Glutamatergic neuron (in vitro differentiated cells): ENCODE results near the gene DUSP2. TPM values are rescaled to one million over a fixed set of nuclear protein-coding genes. Genes with fewer than 3 reads are reported as not detected.

Experiments used
- DNase-seq: peaks from one replicate; pipeline ENCODE4 v3.0.0; 2022
- H3K27ac Mint-ChIP-seq: one replicate; pipeline ENCODE4 v1.8.0; 2020; ENCODE audit warnings: mild to moderate bottlenecking, mixed read lengths, inconsistent platforms; ENCODE audit not compliant: unreplicated experiment
- H3K27me3 Mint-ChIP-seq: one replicate; pipeline ENCODE4 v1.8.0; 2020; ENCODE audit warnings: mild to moderate bottlenecking, moderate library complexity, mixed read lengths, inconsistent platforms; ENCODE audit not compliant: unreplicated experiment
- H3K36me3 Mint-ChIP-seq: one replicate; pipeline ENCODE4 v1.8.0; 2020; ENCODE audit warnings: mild to moderate bottlenecking, mixed read lengths, inconsistent platforms; ENCODE audit not compliant: unreplicated experiment
- H3K4me1 Mint-ChIP-seq: one replicate; pipeline ENCODE4 v1.8.0; 2020; ENCODE audit warnings: mild to moderate bottlenecking, low read depth, mixed read lengths, inconsistent platforms; ENCODE audit not compliant: unreplicated experiment
- H3K4me3 Mint-ChIP-seq: one replicate; pipeline ENCODE4 v1.8.0; 2020; ENCODE audit warnings: mild to moderate bottlenecking, mixed read lengths, inconsistent platforms; ENCODE audit not compliant: unreplicated experiment
- H3K9me3 Mint-ChIP-seq: one replicate; pipeline ENCODE4 v1.8.0; 2020; ENCODE audit warnings: mild to moderate bottlenecking, moderate library complexity, mixed read lengths, inconsistent platforms; ENCODE audit not compliant: unreplicated experiment
- CTCF ChIP-seq: fragments of 200-600 bp; sonication (generic); IDR thresholded peaks from one replicate; pipeline ENCODE4 v1.5.0; 2021; ENCODE audit not compliant: partially characterized antibody, unreplicated experiment
- long read RNA-seq: library from polyadenylated mRNA; unstranded; transcript quantifications from one replicate; pipeline ENCODE4 v2.0.0, GENCODE V29; 2020; ENCODE audit not compliant: unreplicated experiment
- total RNA-seq: library from RNA; stranded (reverse); fragmentation: NEBNext Ultra II Directional; extraction: Animal tissue kit (Norgen Biotek cat#: 25700); gene quantifications from one replicate; pipeline ENCODE4 v1.2.1, GENCODE V29; 2021; ENCODE audit not compliant: unreplicated experiment

The DUSP2 gene, protein sequence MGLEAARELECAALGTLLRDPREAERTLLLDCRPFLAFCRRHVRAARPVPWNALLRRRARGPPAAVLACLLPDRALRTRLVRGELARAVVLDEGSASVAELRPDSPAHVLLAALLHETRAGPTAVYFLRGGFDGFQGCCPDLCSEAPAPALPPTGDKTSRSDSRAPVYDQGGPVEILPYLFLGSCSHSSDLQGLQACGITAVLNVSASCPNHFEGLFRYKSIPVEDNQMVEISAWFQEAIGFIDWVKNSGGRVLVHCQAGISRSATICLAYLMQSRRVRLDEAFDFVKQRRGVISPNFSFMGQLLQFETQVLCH
- total RNA-seq: 0.34 TPM
- long read RNA-seq, partial matches to known transcripts: 0 of 1 reads
- long read RNA-seq, other reads (novel, unspliced or antisense): 0 of 1 reads

- H3K36me3 Mint-ChIP-seq: no peaks in the 10 kb centered on the region
- no peak for TF ChIP-seq CTCF
Observed at GRCh38 chr2:96145036-96145847, at the start of gene DUSP2. Gene DUSP2, minus strand, starts transcription at chr2:96145440. Its CDS starts 86 bp downstream, at chr2:96145354.

GRCh38 chr2:96191937-96192670, 46.9 kb upstream of the DUSP2 start:
- H3K27me3 Mint-ChIP-seq: peaks cover 1% of the 10 kb centered on the region
- H3K9me3 Mint-ChIP-seq: no peaks in the 10 kb centered on the region
- no peaks in the 10 kb centered on the region for H3K4me1 Mint-ChIP-seq
- no peak for DNase-seq
- H3K4me3 Mint-ChIP-seq: no peak overlapping the region
- no peak for TF ChIP-seq CTCF
- H3K36me3 Mint-ChIP-seq: no peaks in the 10 kb centered on the region
- H3K27ac Mint-ChIP-seq: peak overlapping the region; percentile 2

More at GRCh38 chr2:96145036-96145847, at the start of gene DUSP2:
- Mint-ChIP-seq H3K27ac (no peak within 1 kb of the TSS), H3K4me3 (peak within 1 kb of the TSS; percentile 72), H3K4me1 (peaks cover 11% of the 10 kb centered on the region), H3K27me3 (peaks cover 9% of the 10 kb centered on the region), H3K9me3 (peaks cover 2% of the 10 kb centered on the region)
- peak; percentile 53 for DNase-seq

DNA sequence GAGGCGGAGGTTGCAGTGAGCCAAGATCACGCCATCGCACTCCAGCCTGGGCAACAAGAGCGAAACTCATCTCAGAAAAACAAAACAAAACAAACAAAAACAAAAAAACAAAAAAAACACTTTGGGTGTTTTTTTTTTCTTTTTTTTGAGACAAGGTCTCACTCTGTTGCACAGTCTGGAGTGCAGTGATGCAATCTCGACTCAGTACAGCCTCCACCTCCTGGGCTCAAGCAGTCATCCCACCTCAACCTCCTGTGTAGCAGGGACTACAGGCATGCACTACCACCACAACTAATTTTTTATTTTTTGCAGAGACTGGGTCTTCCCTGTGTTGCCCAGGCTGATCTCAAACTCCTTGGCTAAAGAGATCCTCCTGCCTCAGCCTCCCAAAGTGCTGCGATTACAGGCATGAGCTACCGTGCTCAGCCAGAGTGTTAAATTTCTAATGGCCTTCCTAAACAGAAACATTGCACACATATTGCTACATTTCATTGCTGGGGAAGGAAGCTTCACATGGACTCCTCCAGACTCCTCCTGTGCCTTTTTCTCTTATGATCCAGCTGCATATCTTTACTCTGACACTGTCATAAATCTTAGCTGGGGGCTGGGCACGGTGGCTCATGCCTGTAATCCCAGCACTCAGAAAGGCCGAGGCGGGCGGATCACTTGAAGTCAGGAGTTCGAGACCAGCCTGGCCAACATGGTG, 43.7 kb upstream of the DUSP2 start:
- H3K27ac Mint-ChIP-seq: no peak overlapping the region
- TF ChIP-seq CTCF: no peak
- H3K4me3 Mint-ChIP-seq: no peak overlapping the region
- H3K36me3 Mint-ChIP-seq: no peaks in the 10 kb centered on the region
- H3K27me3 Mint-ChIP-seq: peaks cover 1% of the 10 kb centered on the region
- no peaks in the 10 kb centered on the region for H3K4me1 Mint-ChIP-seq
- no peaks in the 10 kb centered on the region for H3K9me3 Mint-ChIP-seq
- no peak for DNase-seq

- Mint-ChIP-seq H3K9me3 (no peaks in the 10 kb centered on the region), H3K27ac (no peak overlapping the region), H3K4me3 (no peak overlapping the region), H3K4me1 (no peaks in the 10 kb centered on the region), H3K36me3 (no peaks in the 10 kb centered on the region), H3K27me3 (peaks cover 2% of the 10 kb centered on the region)
- TF ChIP-seq CTCF: no peak
- DNase-seq: no peak
Observed at GRCh38 chr2:96186562-96186961, 41.3 kb upstream of the DUSP2 start.
